HK-2 (cell line): ENCODE data around the gene SAFB.
A peak's percentile ranks its signal among the peaks of the same experiment; 100 is the strongest.

ENCODE experiments used
- DNase-seq: peaks from one replicate; pipeline ENCODE4 v3.0.0-alpha.2; 2018; ENCODE audit not compliant: unreplicated experiment

Gene SAFB

DNA sequence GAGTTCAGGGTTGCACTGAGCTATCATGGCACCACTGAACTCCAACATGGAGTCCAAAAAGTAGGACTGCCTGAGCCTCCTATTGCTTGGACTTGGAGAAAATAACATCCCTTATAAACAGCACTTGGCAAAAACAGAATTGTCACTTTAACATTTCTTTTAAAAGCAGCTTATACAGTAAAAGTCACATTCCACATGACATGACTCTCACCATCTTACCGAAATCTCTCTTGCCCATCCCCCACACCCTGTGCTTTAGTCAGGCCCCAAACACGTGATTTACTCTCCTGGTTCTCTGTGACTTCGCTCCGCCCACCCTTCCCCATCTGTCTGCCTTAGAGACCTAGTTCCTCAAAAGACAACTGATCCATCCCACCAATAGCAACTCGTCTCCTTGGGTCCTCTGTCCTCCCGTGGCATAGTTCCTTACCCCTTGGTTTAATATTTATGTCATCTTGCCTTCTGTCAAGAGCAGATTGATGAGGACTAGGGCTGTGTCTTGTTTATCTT is 4.6 kb downstream of the SAFB start:
- DNase-seq, result no peak

DNA sequence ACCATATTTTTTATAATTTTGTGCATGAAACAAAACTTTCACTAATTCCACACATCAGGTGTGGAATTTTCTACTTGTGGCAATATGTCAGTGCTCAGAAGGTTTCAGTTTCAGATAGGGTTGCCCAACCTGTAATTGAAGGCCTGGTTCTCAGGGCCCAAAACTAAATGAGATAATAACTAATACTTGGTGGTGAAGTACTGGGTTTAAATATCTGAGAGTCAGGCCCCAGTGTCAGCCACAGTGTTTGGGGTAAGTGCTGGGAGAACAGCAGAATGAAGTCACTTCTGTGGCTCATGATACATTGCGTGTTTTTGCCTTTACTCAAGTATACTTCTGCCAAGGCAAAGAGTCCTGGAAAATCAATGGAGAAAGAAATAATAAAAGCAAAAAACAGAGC is 5.6 kb downstream of the SAFB start:
- DNase-seq, result no peak

DNA sequence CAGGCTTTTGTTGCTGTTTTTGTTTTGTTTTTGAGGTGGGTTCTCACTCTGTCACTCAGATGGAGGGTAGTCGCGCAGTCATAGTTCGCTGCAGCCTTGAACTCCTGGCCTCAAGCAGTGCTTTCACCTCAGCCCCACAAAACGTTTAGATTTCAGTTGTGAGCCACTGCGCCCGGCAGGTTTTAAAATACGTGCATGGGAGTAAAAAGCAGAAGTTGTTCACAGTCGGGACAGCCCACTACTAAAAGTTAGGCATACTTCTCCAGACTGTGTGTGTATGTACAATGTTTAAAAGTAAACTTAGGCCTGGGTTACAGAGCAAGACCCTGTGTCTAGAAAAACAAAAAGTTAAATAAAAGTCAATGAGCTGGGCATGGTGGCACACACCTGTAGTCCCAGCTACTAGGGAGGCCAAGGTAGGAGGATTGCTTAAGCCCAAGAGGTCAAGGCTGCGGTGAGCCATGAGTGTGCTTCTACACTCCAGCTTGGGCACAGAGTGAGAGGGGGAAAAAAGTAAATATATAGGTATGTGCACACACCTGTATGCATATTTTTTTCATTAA is 6.1 kb downstream of the SAFB start:
- no peak for DNase-seq

DNA sequence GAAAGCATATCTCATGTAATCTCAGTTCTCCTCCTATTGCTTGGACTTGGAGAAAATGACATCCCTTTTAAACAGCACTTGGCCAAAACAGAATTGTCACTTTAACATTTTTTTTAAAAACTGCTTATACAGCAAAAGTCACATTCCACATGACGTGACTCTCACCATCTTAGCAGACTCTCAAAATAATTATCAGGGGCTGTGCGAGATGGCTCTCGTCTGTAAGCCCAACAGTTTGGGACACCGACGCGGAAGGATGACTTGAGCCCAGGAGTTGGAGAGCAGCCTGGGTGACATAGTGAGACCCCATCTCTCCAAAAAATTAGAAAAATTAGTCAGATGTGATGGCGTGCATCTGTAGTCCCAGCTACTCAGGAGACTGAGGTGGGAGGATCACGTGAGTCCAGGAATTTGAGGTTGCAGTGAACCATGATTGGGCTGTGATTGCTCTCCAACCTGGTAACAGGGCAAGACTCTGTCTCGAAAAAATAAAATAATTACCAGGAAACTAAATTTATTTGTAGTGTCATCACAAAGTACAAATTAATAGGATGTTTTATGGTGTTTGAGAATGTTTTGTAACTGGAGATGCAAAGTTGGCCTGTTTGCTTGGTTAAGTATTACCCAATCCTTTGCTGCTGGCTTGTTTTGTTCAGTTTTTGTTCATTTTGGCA is 8.8 kb downstream of the SAFB start:
- DNase-seq, result no peak

DNA sequence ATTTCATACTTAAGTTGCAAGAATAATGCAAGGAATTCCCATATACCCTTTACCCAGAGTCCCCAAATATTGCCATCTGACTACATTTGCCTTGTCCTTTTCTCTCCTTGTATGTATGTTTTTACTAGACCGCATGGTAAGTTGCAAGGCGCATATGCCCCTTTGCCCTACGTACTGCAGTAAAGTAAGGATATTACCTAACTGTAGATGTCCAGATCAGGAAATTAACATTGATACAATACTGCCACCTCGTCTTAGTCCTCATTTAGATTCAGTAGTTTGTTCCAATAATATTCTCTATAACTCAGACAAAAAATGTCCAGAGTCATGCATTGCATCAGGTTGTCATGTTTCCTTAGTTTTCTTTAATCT is 9.3 kb downstream of the SAFB start:
- no peak for DNase-seq

DNA sequence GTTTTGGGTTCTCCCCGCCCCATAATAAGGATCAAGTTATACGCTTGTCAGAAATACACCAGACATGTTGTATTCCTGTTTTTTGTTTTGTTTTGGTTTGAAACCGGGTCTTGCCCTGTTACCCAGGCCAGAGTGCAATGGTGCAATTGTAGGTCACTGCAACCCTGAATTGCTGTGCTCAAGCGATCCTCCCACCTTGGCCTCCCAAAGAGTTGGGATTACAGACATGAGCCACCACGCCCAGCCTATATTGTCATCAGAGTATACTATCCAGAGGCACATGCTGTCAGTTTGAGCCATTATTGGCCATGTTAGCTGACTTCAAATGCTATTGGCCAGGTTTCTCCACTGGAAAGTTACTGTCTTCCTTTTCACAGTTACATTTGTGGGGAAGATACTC is 9.8 kb downstream of the SAFB start:
- no peak for DNase-seq

DNA sequence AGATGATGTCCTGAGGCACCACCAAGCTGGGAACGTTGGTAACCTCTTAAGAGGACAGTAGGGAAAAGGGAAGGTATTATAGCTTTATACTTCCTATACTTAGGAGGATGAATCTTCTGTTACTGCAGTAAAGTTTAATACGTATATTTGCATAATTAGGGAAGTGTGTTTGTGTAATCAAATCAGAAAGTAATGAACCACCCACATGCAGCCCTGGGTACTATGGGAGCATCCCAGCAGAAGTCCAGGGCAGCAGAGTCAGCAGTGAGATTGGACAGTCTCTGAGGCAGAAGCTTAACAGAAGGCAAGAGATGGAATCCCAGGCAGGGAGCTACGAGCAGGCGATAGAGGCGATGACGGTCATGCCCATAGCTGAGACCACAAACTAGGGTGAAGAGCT is 12.5 kb downstream of the SAFB start:
- DNase-seq, result no peak

DNA sequence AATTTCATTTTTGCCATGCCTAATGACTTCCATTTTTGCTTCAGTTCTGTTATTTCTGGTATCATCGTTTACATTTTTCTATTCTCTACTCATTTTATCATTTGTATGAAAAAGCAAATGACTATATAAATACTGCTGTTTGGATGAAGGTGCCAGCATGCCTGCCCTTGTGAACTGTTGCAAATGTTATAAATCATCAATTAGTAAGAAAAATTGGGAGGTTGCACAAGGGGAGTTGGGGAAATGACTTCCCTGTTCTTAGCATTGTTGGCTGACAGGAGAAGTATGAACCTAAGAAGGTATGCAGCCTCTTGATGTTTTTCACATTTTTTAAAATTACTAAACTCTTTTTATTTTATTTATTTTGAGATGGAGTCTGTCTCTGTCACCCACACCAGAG is 15.1 kb downstream of the SAFB start:
- no peak for DNase-seq

DNA sequence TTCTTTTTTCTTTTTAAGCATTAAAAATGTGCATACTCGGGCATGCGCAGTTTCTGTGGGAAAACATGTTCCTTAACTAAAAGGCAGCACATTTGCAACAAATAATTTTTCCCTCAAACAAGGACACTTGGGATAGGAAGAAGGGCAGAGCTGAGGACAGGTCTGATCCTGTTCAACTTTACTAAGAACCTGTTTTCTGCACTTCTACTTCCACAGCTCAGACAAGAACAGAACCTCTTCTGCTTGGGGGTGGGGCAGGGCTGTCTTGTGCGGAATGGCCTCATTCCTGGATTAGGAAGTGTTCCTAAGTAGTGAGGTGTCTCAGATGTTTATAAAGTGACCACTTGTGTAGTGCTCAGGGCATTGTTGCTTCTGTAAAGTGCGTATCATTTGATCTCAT is 18.3 kb downstream of the SAFB start:
- DNase-seq, result no peak

DNA sequence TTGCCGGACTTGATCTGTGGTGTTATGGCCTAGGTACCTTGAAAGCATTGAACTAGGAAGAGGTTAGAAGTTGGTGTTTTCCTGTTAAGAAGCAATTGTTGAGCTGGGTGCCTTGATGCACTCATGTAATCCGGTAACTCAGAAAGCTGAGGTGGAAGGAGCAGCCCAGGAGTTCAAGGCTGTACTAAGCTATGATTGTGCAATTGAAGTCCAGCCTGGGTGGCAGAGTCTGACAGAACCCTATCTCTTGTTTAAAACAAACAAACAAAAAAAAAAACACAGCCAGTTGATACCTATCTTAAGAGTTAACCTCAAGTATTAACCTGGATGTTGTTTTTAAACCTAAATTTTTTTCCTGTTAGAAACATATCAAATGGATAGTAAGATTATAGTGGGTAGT is 19.3 kb downstream of the SAFB start:
- no peak for DNase-seq

DNA sequence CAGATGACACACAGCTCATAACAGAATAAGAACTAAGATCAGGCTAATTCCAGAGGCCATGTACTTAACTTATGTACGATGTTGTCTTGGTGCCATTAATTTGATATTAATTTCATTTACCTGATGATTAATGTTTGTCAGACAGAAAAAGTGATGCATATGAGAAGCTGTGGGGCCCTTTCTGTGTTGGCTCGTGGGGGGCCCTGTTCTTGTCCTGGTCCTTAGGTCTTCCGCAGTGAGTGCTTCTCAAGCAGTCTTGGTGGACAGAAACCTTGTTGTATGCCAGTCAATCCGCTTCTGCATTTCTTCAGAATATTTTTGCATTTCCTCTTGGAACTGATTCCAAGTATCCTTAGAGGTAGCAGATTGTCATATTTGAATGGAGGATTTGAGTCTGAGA is 20.2 kb downstream of the SAFB start:
- no peak for DNase-seq

DNA sequence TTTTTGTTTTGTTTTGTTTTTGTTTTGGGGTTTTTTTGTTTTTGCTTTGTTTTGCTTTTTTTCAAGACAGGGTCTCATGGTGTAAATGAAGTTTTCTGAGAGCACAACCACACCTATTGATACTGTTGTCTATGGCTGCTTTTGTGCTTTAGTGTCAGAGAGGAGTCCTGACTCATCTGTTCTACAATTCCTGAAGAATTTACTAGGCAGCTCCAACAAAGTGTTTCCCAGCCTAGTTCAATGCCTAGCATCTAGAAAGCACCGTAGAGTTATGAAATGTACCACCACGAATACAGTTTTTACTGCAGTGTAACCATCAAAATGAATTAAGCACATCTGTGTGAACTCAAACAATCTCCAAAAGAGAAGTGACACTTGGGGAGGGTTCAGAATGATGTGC is 21.2 kb downstream of the SAFB start:
- DNase-seq, result no peak

DNA sequence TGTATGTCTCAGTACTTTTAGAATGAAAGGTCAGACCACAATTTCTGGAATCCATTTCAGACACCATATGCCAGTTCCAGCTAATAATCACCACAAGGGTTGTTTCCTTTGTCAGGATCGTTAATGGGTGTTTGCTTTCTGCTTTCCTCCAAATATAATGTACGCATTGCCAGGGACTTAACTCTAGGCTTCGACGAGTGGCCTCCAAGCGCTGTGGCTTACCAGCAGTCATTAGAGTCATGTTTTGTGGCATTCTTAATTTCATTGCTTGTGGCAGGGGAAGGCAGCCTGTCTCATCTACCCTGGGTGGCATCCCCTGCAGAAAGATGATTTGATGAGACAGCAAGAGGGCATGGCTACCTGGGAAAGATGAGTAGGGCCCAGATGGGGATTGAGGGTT is 22.5 kb downstream of the SAFB start:
- no peak for DNase-seq

DNA sequence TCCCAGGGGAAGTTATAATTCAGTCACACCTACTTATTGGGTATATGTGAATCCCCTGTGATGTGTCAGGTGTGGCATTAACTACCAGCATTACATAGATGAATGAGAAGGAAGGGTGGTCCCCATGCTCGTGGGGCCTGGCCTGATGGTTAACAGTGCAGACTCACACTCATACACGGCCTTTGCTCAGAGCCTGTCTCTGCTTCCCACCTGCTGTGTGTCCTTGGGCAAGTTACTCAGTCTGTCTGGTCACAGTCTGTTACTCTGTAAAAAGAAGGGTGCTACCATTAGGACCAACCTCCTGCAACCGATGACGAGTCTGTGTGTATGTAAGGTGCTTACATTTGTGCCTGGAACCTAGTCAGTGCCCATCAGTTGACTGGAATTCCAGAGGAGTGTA is 23.8 kb downstream of the SAFB start:
- no peak for DNase-seq

DNA sequence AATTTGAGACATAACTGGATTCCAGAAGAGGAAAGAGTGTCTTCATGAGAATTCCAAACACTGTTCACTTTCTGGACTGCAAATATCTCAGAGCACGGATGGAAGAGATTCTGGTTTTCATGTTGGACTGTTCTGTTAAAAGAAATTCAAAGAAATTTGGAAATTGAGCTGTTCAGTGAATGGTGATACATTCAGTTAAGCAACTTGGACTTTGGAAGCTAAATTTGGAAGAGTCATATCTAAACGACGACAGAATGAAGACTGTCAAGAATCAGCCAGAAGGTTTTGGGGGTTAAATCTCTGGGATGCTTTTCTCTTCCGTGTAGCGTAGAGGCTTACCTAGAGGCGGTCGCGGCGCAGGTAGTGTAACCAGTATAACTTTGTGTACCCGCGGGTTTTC is 25.6 kb downstream of the SAFB start:
- no peak for DNase-seq

DNA sequence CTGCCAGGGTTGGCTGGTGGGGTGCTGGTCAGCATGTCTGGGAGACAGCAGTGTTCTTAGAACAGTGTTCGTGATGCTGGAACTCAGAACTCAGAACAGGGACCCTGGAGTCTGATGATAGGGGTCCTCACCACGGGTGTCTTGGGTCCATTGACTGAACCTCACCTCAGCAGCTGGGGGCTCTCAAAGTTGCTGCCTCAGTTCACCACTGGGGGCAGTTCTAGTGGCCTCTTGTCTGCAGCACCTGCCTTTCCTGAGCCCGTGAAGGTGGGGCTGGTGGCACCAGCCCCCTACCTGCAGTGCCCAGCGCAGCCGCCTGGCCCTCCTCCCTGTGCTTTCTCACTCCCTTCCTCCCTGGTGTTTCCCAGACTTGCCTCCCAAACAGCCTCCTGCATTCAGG is 28.5 kb downstream of the SAFB start:
- no peak for DNase-seq

DNA sequence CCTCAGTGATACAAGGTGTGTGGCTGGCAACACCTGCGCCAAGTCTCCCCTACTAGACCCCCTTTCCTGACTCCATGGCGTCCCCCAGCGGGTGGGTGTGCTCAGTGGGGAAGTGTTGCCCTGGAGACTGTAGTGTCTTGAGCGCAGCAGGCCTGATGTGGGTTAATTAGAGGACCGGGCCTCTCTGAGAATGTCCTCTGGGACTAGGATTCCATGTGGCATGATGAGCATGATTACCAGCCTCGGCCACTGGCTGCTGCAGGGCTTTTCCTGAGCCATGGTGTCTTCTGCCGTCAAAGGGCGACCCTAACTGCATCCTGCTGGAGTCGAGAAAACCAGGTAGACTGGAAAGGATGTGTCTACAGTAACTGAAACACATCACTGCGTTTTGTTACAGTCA is 29.4 kb downstream of the SAFB start:
- DNase-seq, result no peak

DNA sequence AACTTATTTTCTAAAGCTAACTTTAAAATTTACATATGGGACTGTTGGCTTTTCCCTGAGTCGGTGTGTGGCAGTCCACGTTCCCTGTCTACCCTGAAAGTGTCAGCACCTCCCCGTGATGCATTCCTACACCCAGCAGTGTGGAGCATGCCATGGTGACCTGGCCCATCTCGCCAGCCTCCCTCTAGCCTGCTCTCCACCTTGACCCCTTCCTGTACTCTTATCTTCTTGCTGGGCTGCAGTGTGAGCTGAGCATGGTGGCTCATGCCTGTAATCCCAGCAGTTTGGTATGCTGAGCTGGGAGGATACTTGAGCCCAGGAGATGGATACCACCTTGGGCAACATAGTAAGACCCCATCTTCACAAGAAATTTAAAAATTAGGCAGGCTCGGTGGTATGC is 32.0 kb downstream of the SAFB start:
- DNase-seq, result no peak

DNA sequence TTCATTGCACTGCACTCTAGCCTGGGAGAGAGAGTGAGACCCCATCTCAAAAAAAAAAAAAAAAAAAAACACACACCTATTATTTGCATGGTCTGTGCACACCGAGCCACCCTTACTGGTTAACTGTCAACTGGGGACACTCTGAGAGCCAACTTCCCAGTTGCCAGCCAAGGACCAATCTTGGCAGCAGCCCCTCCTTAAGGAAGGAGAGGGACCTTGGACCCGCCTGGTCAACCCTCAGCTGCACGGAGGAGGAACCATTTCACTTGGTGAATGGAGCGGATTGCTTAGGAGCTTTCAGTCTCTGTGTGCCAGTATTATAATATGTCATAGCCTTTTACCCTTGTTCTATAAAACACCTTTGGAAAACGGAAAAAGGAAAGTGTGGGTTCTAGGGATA is 32.5 kb downstream of the SAFB start:
- no peak for DNase-seq

DNA sequence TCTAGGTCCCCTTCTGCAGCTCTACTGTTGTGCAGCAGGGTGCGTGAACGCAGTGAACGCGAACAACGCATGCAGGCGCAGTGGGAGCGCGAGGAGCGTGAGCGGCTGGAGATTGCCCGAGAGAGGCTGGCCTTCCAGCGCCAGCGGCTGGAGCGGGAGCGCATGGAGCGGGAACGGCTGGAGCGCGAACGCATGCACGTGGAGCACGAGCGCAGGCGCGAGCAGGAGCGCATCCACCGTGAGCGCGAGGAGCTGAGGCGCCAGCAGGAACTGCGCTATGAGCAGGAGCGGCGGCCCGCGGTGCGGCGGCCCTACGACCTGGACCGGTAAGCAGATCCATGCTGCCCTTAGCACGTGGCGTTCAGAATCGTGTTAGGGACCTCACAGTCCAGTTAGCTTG is 38.6 kb downstream of the SAFB start:
- DNase-seq, result no peak

DNA sequence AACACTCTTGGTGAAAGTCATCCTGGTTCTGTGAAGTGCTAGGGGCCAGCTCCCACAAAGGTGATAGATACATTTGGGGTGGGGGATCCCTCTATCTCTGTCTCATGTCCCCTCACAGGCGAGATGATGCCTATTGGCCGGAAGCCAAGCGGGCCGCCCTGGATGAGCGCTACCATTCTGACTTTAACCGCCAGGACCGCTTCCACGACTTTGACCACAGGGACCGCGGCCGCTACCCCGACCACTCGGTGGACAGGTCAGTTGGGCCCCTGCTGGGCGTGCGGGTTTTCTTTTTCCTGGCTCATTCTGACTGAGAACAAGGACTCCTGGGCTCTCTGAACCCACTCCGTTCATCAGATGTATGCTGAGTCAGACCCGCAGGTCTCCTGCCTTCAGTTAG is 41.0 kb downstream of the SAFB start:
- no peak for DNase-seq

DNA sequence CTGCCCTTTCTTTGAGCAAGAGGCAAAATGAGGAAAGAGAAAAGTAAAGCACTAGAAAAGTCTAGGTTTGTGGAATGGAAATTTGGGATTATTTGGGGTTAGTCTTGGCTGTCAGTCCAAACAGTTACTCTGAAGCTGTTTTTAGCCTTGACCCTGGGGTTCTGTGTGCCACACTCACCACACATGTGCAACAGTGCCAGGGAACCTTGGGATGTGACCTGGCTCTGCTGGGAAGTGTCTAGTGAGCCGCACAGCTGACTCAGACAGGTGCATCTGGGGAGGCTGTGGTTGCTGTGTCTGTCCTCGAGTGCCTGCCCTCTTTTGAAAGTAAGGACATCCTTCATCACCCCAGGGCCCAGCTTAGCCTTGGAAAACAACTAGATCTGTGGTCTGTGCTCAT is 41.6 kb downstream of the SAFB start:
- no peak for DNase-seq

DNA sequence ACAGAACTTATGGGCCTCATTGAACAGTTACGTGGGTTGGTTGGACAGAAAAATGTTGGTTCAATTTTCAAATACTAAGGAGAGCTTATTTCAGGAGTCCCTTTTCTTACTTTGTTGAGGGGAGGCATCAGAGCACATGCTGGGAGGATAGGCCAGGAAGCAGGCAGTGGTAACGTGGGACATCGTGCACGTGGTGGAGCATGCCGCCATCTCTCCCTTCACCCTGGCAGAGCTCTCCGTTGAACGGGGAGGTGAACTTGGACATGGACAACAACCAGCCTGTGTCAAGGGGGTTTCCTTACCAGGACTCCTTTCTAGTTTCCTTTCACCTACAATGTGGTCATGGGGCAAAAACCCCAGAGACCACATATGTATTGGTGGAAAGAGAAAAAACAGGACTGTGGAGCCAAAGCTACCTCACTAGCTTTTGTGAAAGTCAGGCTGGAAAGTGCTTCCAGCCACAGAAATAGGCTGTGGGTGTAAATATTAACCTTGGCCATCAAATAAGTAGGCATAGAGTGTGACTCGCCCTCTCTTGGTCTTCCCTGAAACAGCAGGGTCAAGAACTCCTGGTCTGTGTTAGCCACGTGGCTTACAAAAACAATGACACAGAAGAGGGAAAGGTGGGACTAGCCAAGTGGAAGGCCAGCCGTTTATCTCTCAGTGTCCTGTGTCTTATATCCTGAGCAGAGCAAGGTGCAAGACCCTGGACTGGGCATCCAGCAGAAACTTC is 43.1 kb downstream of the SAFB start:
- DNase-seq, result peak; percentile 58
